WI38 (cell line): Measurements from ENCODE around the gene GPR55.

ENCODE experiments used
- H3K4me3 ChIP-seq: 2 replicates; pipeline ENCODE4 v1.5.1; 2011; ENCODE audit warnings: low read depth, mild to moderate bottlenecking, control low read depth, low read length
- CTCF ChIP-seq: IDR thresholded peaks from 2 replicates; pipeline ENCODE4 v1.5.1; 2012; ENCODE audit warnings: low read depth, mild to moderate bottlenecking, control low read depth, low read length

The GPR55 gene

GRCh38 chr2:230964136-230964730 lies 39.2 kb upstream of the GPR55 start:
- no peak for TF ChIP-seq CTCF

GRCh38 chr2:230961091-230961491 lies 36.0 kb upstream of the GPR55 start:
- no peak overlapping the region for H3K4me3 ChIP-seq
- no peak for TF ChIP-seq CTCF

More at GRCh38 chr2:230964136-230964730, 39.2 kb upstream of the GPR55 start:
- no peak overlapping the region for H3K4me3 ChIP-seq

- H3K4me3 ChIP-seq: no peak overlapping the region
- TF ChIP-seq CTCF: no peak
Measured at GRCh38 chr2:230960026-230960425, 35.0 kb upstream of the GPR55 start.

GRCh38 chr2:230958820-230959756 lies 34.0 kb upstream of the GPR55 start:
- no peak overlapping the region for H3K4me3 ChIP-seq
- TF ChIP-seq CTCF: no peak

GRCh38 chr2:230957756-230958391 lies 32.8 kb upstream of the GPR55 start:
- H3K4me3 ChIP-seq: peak overlapping the region; percentile 29
- TF ChIP-seq CTCF: no peak

- H3K4me3 ChIP-seq: peak overlapping the region; percentile 29
- TF ChIP-seq CTCF: no peak
Measured at GRCh38 chr2:230956827-230957755, 32.0 kb upstream of the GPR55 start.
